Urinary bladder (tissue), 4 donors: ENCODE measurements around the gene NFX1. TPM values are rescaled to one million over a fixed set of nuclear protein-coding genes. Genes with fewer than 3 reads are reported as not detected.
"Not testable (repeated sequence)": the region's sequence is repeated elsewhere in the genome, so short reads cannot be mapped to it uniquely, and the experiment has no call there.

ENCODE experiments used
- DNase-seq: peaks from one replicate; pipeline ENCODE4 v3.0.0-alpha.2; 2015; ENCODE audit errors: extremely low spot score
- H3K27ac ChIP-seq: one replicate; pipeline ENCODE4 v1.5.1; 2013; ENCODE audit warnings: low read depth, mild to moderate bottlenecking, moderate library complexity
- H3K36me3 ChIP-seq: one replicate; pipeline ENCODE4 v1.6.1; 2013; ENCODE audit warnings: mild to moderate bottlenecking, moderate library complexity; ENCODE audit not compliant: insufficient read depth
- H3K4me1 ChIP-seq: one replicate; pipeline ENCODE4 v1.6.1; 2013; ENCODE audit warnings: mild to moderate bottlenecking, moderate library complexity; ENCODE audit not compliant: insufficient read depth
- H3K4me3 ChIP-seq: one replicate; pipeline ENCODE4 v1.5.1; 2013; ENCODE audit warnings: low read depth, low read length
- WGBS: extraction: QIAGEN DNeasy Blood & Tissue Kit; methylation state at CpG from one replicate; pipeline ENCODE4 v1.1.7; 2013; 5-methylcytosine and 5-hydroxymethylcytosine counted together
- polyA plus RNA-seq: library from polyadenylated mRNA; stranded (reverse); fragments of 200-250 nt; gene quantifications from one replicate; pipeline ENCODE4 v1.2.3, GENCODE V29; 2013
- total RNA-seq: library from RNA; depleted of rRNA; stranded (reverse); fragments of >200 nt; gene quantifications from one replicate; pipeline ENCODE4 v1.2.3, GENCODE V29; 2014
- donor health status: healthy with polysubstance abuse.
- donor health status: healthy.

The NFX1 gene
- total and polyA plus RNA-seq, 2 donors: 21.9 to 24.1 TPM

- H3K4me3 ChIP-seq: no peak overlapping the region
- no peak overlapping the region for H3K27ac ChIP-seq
- H3K4me1 ChIP-seq: no peaks in the 10 kb centered on the region
- 81% methylated on average over 3 of the region's 3 CpGs for WGBS
- peaks cover 12% of the 10 kb centered on the region for H3K36me3 ChIP-seq
- DNase-seq: no peak
Measured at GRCh38 chr9:33306037-33306436, 15.7 kb downstream of the NFX1 start.

GRCh38 chr9:33307067-33307466 lies 16.8 kb downstream of the NFX1 start:
- no peaks in the 10 kb centered on the region for H3K4me1 ChIP-seq
- DNase-seq: no peak
- no peak overlapping the region for H3K27ac ChIP-seq
- no peak overlapping the region for H3K4me3 ChIP-seq
- peaks cover 12% of the 10 kb centered on the region for H3K36me3 ChIP-seq
- 91% methylated on average over 1 of the region's 1 CpG for WGBS

- peaks cover 15% of the 10 kb centered on the region for H3K36me3 ChIP-seq
- H3K27ac ChIP-seq: no peak overlapping the region
- 83% methylated on average over 1 of the region's 1 CpG for WGBS
- no peak overlapping the region for H3K4me3 ChIP-seq
- no peaks in the 10 kb centered on the region for H3K4me1 ChIP-seq
- no peak for DNase-seq
Measured at GRCh38 chr9:33309903-33310302, 19.6 kb downstream of the NFX1 start.

- 82% methylated on average over 2 of the region's 2 CpGs for WGBS
- H3K27ac ChIP-seq: no peak overlapping the region
- H3K4me3 ChIP-seq: no peak overlapping the region
- no peaks in the 10 kb centered on the region for H3K4me1 ChIP-seq
- peaks cover 15% of the 10 kb centered on the region for H3K36me3 ChIP-seq
- DNase-seq: no peak
Measured at GRCh38 chr9:33310748-33311147, 20.4 kb downstream of the NFX1 start.

- WGBS: 90% methylated on average over 2 of the region's 2 CpGs
- no peak for DNase-seq
- Histone ChIP-seq H3K36me3 (peaks cover 15% of the 10 kb centered on the region), H3K4me3 (no peak overlapping the region), H3K4me1 (no peaks in the 10 kb centered on the region), H3K27ac (no peak overlapping the region)
Measured at GRCh38 chr9:33311953-33312352, 21.6 kb downstream of the NFX1 start.

- Histone ChIP-seq H3K4me3 (no peak overlapping the region), H3K4me1 (no peaks in the 10 kb centered on the region), H3K36me3 (peaks cover 6% of the 10 kb centered on the region), H3K27ac (no peak overlapping the region)
- DNase-seq: no peak
- WGBS: 82% methylated on average over 5 of the region's 5 CpGs
Measured at GRCh38 chr9:33315371-33315770, 25.1 kb downstream of the NFX1 start.

GRCh38 chr9:33317136-33317535 lies 26.8 kb downstream of the NFX1 start:
- H3K36me3 ChIP-seq, DNase-seq, H3K27ac ChIP-seq, H3K4me1 ChIP-seq, H3K4me3 ChIP-seq: not testable (repeated sequence)
- WGBS: 95% methylated on average over 3 of the region's 3 CpGs

GRCh38 chr9:33318225-33318624 lies 27.9 kb downstream of the NFX1 start:
- Histone ChIP-seq H3K27ac (no peak overlapping the region), H3K36me3 (peaks cover 4% of the 10 kb centered on the region), H3K4me3 (no peak overlapping the region), H3K4me1 (no peaks in the 10 kb centered on the region)
- 72% methylated on average over 3 of the region's 3 CpGs for WGBS
- DNase-seq: no peak

GRCh38 chr9:33318781-33319180 lies 28.5 kb downstream of the NFX1 start:
- H3K27ac ChIP-seq: no peak overlapping the region

GRCh38 chr9:33320230-33320567 lies 29.9 kb downstream of the NFX1 start:
- peak overlapping the region; percentile 19 for H3K27ac ChIP-seq
- H3K36me3 ChIP-seq: no peaks in the 10 kb centered on the region
- DNase-seq: no peak
- no peak overlapping the region for H3K4me3 ChIP-seq
- H3K4me1 ChIP-seq: no peaks in the 10 kb centered on the region
- 38% methylated on average over 1 of the region's 1 CpG for WGBS

More at GRCh38 chr9:33318781-33319180, 28.5 kb downstream of the NFX1 start:
- DNase-seq: no peak
- Histone ChIP-seq H3K4me3 (no peak overlapping the region), H3K36me3 (no peaks in the 10 kb centered on the region), H3K4me1 (no peaks in the 10 kb centered on the region)
- 93% methylated on average over 8 of the region's 8 CpGs for WGBS

- no peak overlapping the region for H3K4me3 ChIP-seq
- 37% methylated on average over 2 of the region's 2 CpGs for WGBS
- H3K27ac ChIP-seq: peak overlapping the region; percentile 23
- H3K4me1 ChIP-seq: no peaks in the 10 kb centered on the region
- no peaks in the 10 kb centered on the region for H3K36me3 ChIP-seq
- no peak for DNase-seq
Measured at GRCh38 chr9:33320568-33321261, 30.4 kb downstream of the NFX1 start.

- H3K27ac ChIP-seq: no peak overlapping the region
- H3K4me3 ChIP-seq: no peak overlapping the region
- H3K4me1 ChIP-seq: peaks cover 1% of the 10 kb centered on the region
- DNase-seq: peak; percentile 36
- WGBS: 50% methylated on average over 4 of the region's 4 CpGs
- H3K36me3 ChIP-seq: peaks cover 7% of the 10 kb centered on the region
Measured at GRCh38 chr9:33329117-33329563, 38.8 kb downstream of the NFX1 start.

- Histone ChIP-seq H3K4me3 (no peak overlapping the region), H3K27ac (peak overlapping the region; percentile 32), H3K4me1 (peaks cover 1% of the 10 kb centered on the region), H3K36me3 (peaks cover 7% of the 10 kb centered on the region)
- WGBS: 62% methylated on average over 5 of the region's 5 CpGs
- no peak for DNase-seq
Measured at GRCh38 chr9:33329979-33330378, 39.7 kb downstream of the NFX1 start.

GRCh38 chr9:33331377-33331891 lies 41.1 kb downstream of the NFX1 start:
- H3K4me1 ChIP-seq: peaks cover 1% of the 10 kb centered on the region
- no peak for DNase-seq
- WGBS: 39% methylated on average over 3 of the region's 3 CpGs
- H3K36me3 ChIP-seq: peaks cover 7% of the 10 kb centered on the region
- H3K27ac ChIP-seq: no peak overlapping the region
- H3K4me3 ChIP-seq: no peak overlapping the region
